Endothelial cell of umbilical vein (primary cell): ENCODE measurements around the gene ZNF341. TPM values are rescaled to one million over a fixed set of nuclear protein-coding genes. Genes with fewer than 3 reads are reported as not detected.

ENCODE experiments used
- BruUV-seq: library from RNA; stranded (reverse); fragments of 400-500 nt; replicated peaks from 2 replicates; lab custom pipeline; 2021; lab: Mats Ljungman, UMichigan
- CTCF ChIA-PET: fragments of 300-600, 350-600 bp; sonication (Branson Sonifier 250); formaldehyde crosslinking; loops from one replicate; lab custom pipeline; 2021; ENCODE audit warnings: antibody characterized with exemption, inconsistent platforms; lab: Charles Lee
- POLR2A ChIA-PET: fragments of 300-600, 350-600 bp; sonication (Branson Sonifier 250); formaldehyde crosslinking; loops from one replicate; lab custom pipeline; 2021; ENCODE audit warnings: antibody characterized with exemption, inconsistent platforms; lab: Charles Lee
- DNase-seq: peaks from one replicate; pipeline ENCODE4 v3.0.0-alpha.2; 2011; ENCODE audit warnings: low read depth, low spot score
- FAIRE-seq: peaks from 2 replicates; lab custom pipeline; 2011; peaks lifted over from hg19 to GRCh38; lab: Jason Lieb, UNC
- H2AFZ ChIP-seq: 2 replicates; pipeline ENCODE4 v1.6.0; 2012; ENCODE audit warnings: low read depth, low read length, control low read depth, inconsistent platforms
- H3K27ac ChIP-seq: 2 replicates; pipeline ENCODE4 v1.5.1; 2011; ENCODE audit warnings: low read depth, mild to moderate bottlenecking, control low read depth, low read length, moderate library complexity; ENCODE audit not compliant: insufficient read depth
- H3K27me3 ChIP-seq, 2 experiments: 2 replicates each; pipeline versions ENCODE4 v1.6.0 to v1.6.1; 2011; ENCODE audit warnings: low read length in 2 of 2, mixed read lengths in 1 of 2; ENCODE audit not compliant: control insufficient read depth in 2 of 2, insufficient read depth in 2 of 2
- H3K36me3 ChIP-seq, 2 experiments: 2 replicates in 1 of 2; 3 replicates in 1 of 2; pipeline ENCODE4 v1.5.1; 2011; ENCODE audit warnings: low read length in 2 of 2, mild to moderate bottlenecking in 1 of 2, moderate library complexity in 1 of 2; ENCODE audit not compliant: control insufficient read depth in 2 of 2, insufficient read depth in 2 of 2; ENCODE audit errors: extremely low read depth in 1 of 2
- H3K4me1 ChIP-seq: 3 replicates; pipeline ENCODE4 v1.5.1; 2011; ENCODE audit warnings: mild to moderate bottlenecking, low read length; ENCODE audit not compliant: control insufficient read depth, insufficient read depth; ENCODE audit errors: extremely low read depth
- H3K4me2 ChIP-seq: 2 replicates; pipeline ENCODE4 v1.6.1; 2011; ENCODE audit warnings: low read length, control low read depth, mixed read lengths; ENCODE audit not compliant: insufficient read depth
- H3K4me3 ChIP-seq, 3 experiments: fragments of 200-600 bp in 1 of 3; sonication (generic), shearing (Covaris generic) in 1 of 3; replicated peaks in 1 of 3; 2 replicates each; pipeline ENCODE4 v1.5.1; 2011 to 2016; ENCODE audit warnings: control low read depth in 3 of 3, low read length in 3 of 3, mild to moderate bottlenecking in 2 of 3, inconsistent platforms in 1 of 3, low read depth in 1 of 3, moderate library complexity in 1 of 3; ENCODE audit not compliant: insufficient read depth in 1 of 3
- H3K79me2 ChIP-seq: 2 replicates; pipeline ENCODE4 v1.6.0; 2012; ENCODE audit warnings: low read length, inconsistent platforms; ENCODE audit not compliant: control insufficient read depth, insufficient read depth
- H3K9ac ChIP-seq: replicated peaks from 2 replicates; pipeline ENCODE3; 2011; ENCODE audit warnings: low read length, control low read depth; ENCODE audit not compliant: insufficient read depth; ENCODE audit errors: extremely low read depth
- H3K9me1 ChIP-seq: replicated peaks from 3 replicates; pipeline ENCODE4 v1.6.0; 2011; ENCODE audit warnings: mild to moderate bottlenecking, low read length; ENCODE audit not compliant: control insufficient read depth, insufficient read depth; ENCODE audit errors: extremely low read depth
- H3K9me3 ChIP-seq: replicated peaks from 2 replicates; pipeline ENCODE4 v1.5.1; 2012; ENCODE audit warnings: low read length, inconsistent platforms; ENCODE audit not compliant: control insufficient read depth, insufficient read depth
- H4K20me1 ChIP-seq: replicated peaks from 2 replicates; pipeline ENCODE3; 2011; ENCODE audit warnings: mild to moderate bottlenecking, low read length; ENCODE audit not compliant: control insufficient read depth, insufficient read depth; ENCODE audit errors: extremely low read depth
- EZH2 ChIP-seq: IDR thresholded peaks from 2 replicates; pipeline ENCODE4 v1.6.1; 2012; ENCODE audit warnings: borderline replicate concordance, low read depth, mild to moderate bottlenecking, moderate library complexity, low read length, inconsistent platforms; ENCODE audit not compliant: severe bottlenecking
- FOS ChIP-seq: IDR thresholded peaks from 2 replicates; pipeline ENCODE4 v1.6.1; 2011; ENCODE audit warnings: mild to moderate bottlenecking, low read length, moderate library complexity, borderline replicate concordance; ENCODE audit not compliant: insufficient read depth
- GATA2 ChIP-seq: IDR thresholded peaks from 2 replicates; pipeline ENCODE4 v1.7.0; 2011; ENCODE audit warnings: low read depth, mild to moderate bottlenecking, moderate library complexity, mixed read lengths, low read length; ENCODE audit not compliant: insufficient read length, insufficient read depth
- JUN ChIP-seq: IDR thresholded peaks from 2 replicates; pipeline ENCODE4 v1.6.1; 2011; ENCODE audit warnings: borderline replicate concordance, low read depth; ENCODE audit not compliant: insufficient read length, insufficient read depth
- MYC ChIP-seq: IDR thresholded peaks from one replicate; pipeline ENCODE4 v1.6.1; 2011; ENCODE audit warnings: mild to moderate bottlenecking, low read depth, low read length
- POLR2A ChIP-seq: IDR thresholded peaks from 2 replicates; pipeline ENCODE4 v1.6.1; 2012; ENCODE audit warnings: low read depth, mild to moderate bottlenecking, control low read depth, low read length
- POLR2AphosphoS5 ChIP-seq: IDR thresholded peaks from 2 replicates; pipeline ENCODE4 v1.6.1; 2012; ENCODE audit warnings: low read depth, mild to moderate bottlenecking, control low read depth, low read length, moderate library complexity; ENCODE audit not compliant: insufficient read depth
- dilution Hi-C: fragments of 300-500 bp; cut with MboI; formaldehyde crosslinking; loops from one replicate; pipeline ENCODE4 v1.15.0; 2019; ENCODE audit warnings: low sequenced_read_pairs; ENCODE audit not compliant: extremely low pct_ligation_motif_present
- intact Hi-C: fragments of 100-400 bp; cut with micrococcal nuclease; formaldehyde crosslinking; loops from one replicate; pipeline ENCODE4 v1.10.0; 2022
- polyA plus RNA-seq, 4 experiments: library from polyadenylated mRNA; depleted of rRNA in 3 of 4; stranded (reverse) in 3 of 4; unstranded in 1 of 4; fragments of >200 nt; gene quantifications; 2 replicates each; pipeline versions ENCODE4 v1.2.1 to v1.2.3, GENCODE V29; 2011 to 2012; ENCODE audit warnings: missing spikeins in 1 of 4
- total RNA-seq: library from RNA; stranded (reverse); gene quantifications from 2 replicates; pipeline ENCODE4 v1.2.3, GENCODE V29; 2021
- TF ChIP-seq, protein P1 (sequence below), 2 donors: IDR thresholded peaks; 1 replicate in 1 of 2; 2 replicates in 1 of 2; pipeline ENCODE4 v1.5.1; 2011; ENCODE audit warnings: low read length in 2 of 2, mild to moderate bottlenecking in 2 of 2, moderate library complexity in 2 of 2, control low read depth in 1 of 2, inconsistent platforms in 1 of 2, low read depth in 1 of 2; ENCODE audit not compliant: insufficient read depth in 1 of 2; ENCODE audit errors: extremely low read depth in 1 of 2
- TF ChIP-seq, protein P2 (sequence below): IDR thresholded peaks from 2 replicates; pipeline ENCODE4 v1.6.1; 2011; ENCODE audit not compliant: insufficient read depth, insufficient read length

Gene ZNF341
- total and polyA plus RNA-seq, 2 donors (not counting 3 experiments of a cell fraction or from before 2014, with no cell fraction given) = 4.9 TPM

DNA sequence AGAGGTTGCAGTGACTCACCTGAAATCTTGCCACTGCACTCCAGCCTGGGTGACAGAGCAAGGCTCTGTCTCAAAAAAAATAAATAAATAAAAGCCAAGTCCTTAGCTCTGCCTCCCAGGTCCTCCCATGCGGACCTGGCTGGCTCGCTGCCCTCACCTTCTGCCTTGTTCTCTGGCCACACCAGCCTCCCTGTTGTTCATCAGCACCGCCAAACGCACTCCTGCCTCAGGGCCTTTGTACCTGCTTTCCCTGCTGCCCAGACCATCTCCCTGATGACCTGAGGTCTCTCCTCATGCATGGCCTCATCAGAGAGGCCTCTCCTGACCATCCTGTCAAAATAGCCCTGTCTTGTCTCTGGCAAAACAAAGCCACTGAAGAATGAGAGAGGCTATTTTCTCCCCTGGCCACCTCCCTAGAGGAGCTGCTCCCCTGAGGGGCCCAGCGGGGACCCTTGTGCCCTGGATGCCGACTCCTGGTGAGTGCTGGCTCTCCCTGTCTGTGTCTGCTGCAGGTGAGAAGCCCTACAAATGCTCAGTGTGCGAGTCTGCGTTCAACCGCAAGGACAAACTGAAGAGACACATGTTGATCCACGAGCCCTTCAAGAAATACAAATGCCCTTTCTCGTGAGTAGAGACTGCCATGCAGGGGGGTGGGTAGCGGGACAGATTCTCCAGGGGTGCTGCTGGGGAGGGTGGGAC lies 56.7 kb downstream of the ZNF341 start:
- Histone ChIP-seq H3K4me1 (peaks cover 51% of the 10 kb centered on the region), H3K9me1 (no peaks in the 10 kb centered on the region), H3K36me3 (no peaks in the 10 kb centered on the region), H3K27me3 (no peaks in the 10 kb centered on the region), H4K20me1 (no peaks in the 10 kb centered on the region), H3K79me2 (no peaks in the 10 kb centered on the region), H2AFZ (no peak overlapping the region), H3K9me3 (no peaks in the 10 kb centered on the region), H3K9ac (no peak overlapping the region), H3K27ac (peak overlapping the region; percentile 97), H3K4me3 (no peak overlapping the region), H3K4me2 (no peak overlapping the region)
- CTCF ChIA-PET = interaction anchor here (0.8 to 2.0 kb wide), 6 partner anchors 22 to 324 kb away, joined by 3 to 11 read pairs (median 6); partner anchors contain the start of genes ACTL10, CHMP4B, EIF2S2 and ZNF341
- BruUV-seq = no TSS peak
- POLR2A ChIA-PET = interaction anchor here (1.4 kb wide), 1 partner anchor 71 kb away, joined by 4 read pairs; no protein-coding TSS in a partner anchor
- dilution Hi-C loops = no loop called here
- intact Hi-C loops = loop anchor here (1.0 kb wide), 4 partner anchors 56 to 281 kb away; partner anchors contain the start of genes E2F1 and RALY
- no peak for DNase-seq
- TF ChIP-seq FOS (no peak), POLR2AphosphoS5 (no peak), JUN (no peak), EZH2 (no peak), GATA2 (no peak), POLR2A (no peak), MYC (no peak)
- TF ChIP-seq, protein P1, sequence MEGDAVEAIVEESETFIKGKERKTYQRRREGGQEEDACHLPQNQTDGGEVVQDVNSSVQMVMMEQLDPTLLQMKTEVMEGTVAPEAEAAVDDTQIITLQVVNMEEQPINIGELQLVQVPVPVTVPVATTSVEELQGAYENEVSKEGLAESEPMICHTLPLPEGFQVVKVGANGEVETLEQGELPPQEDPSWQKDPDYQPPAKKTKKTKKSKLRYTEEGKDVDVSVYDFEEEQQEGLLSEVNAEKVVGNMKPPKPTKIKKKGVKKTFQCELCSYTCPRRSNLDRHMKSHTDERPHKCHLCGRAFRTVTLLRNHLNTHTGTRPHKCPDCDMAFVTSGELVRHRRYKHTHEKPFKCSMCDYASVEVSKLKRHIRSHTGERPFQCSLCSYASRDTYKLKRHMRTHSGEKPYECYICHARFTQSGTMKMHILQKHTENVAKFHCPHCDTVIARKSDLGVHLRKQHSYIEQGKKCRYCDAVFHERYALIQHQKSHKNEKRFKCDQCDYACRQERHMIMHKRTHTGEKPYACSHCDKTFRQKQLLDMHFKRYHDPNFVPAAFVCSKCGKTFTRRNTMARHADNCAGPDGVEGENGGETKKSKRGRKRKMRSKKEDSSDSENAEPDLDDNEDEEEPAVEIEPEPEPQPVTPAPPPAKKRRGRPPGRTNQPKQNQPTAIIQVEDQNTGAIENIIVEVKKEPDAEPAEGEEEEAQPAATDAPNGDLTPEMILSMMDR (IDR thresholded peaks at IDR 0.05; ENCODE audit: extremely low read depth in 1 of 2, insufficient read depth in 1 of 2, low read depth in 1 of 2, low read length in 2 of 2) = no peak
- TF ChIP-seq, protein P2, sequence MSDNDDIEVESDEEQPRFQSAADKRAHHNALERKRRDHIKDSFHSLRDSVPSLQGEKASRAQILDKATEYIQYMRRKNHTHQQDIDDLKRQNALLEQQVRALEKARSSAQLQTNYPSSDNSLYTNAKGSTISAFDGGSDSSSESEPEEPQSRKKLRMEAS = no peak
- no peak for FAIRE-seq
